Activated CD4-positive, alpha-beta T cell treated with anti-CD3 and anti-CD28 coated beads, Interleukin-2, amount 10 ng/mL, durations not matched to agents 24 days and 14 days (primary cell): ENCODE measurements around the gene PSMD12. TPM values are rescaled to one million over a fixed set of nuclear protein-coding genes. Genes with fewer than 3 reads are reported as not detected.
"Not testable (repeated sequence)": the region's sequence is repeated elsewhere in the genome, so short reads cannot be mapped to it uniquely, and the experiment has no call there.

Experiments
- DNase-seq: peaks from one replicate; pipeline ENCODE4 v3.0.0; 2022
- H3K27ac Mint-ChIP-seq: one replicate; pipeline ENCODE4 v1.8.0; 2022; ENCODE audit warnings: mild to moderate bottlenecking, mixed read lengths
- H3K27me3 Mint-ChIP-seq: one replicate; pipeline ENCODE4 v1.8.0; 2022; ENCODE audit warnings: mixed read lengths
- H3K36me3 Mint-ChIP-seq: one replicate; pipeline ENCODE4 v1.8.0; 2022; ENCODE audit warnings: low read depth, mild to moderate bottlenecking, mixed read lengths
- H3K4me1 Mint-ChIP-seq: one replicate; pipeline ENCODE4 v1.8.0; 2021; ENCODE audit warnings: mixed read lengths
- H3K4me3 Mint-ChIP-seq: one replicate; pipeline ENCODE4 v1.8.0; 2022; ENCODE audit warnings: mild to moderate bottlenecking, moderate library complexity, mixed read lengths
- H3K9me3 Mint-ChIP-seq: one replicate; pipeline ENCODE4 v1.8.0; 2021; ENCODE audit warnings: mixed read lengths
- intact Hi-C: fragments of 100-400 bp; cut with micrococcal nuclease; formaldehyde crosslinking; loops from one replicate; pipeline ENCODE4 v1.15.1; 2023
- total RNA-seq: library from RNA; stranded (reverse); gene quantifications from 2 replicates; pipeline ENCODE4 v1.2.3, GENCODE V29; 2022

Gene PSMD12
- total RNA-seq, 1 donor from 2014 or later, result 92.3 TPM

GRCh38 chr17:67362173-67362572, 4.2 kb downstream of the PSMD12 start:
- peak; percentile 61 for DNase-seq
- H3K4me3 Mint-ChIP-seq, result peak overlapping the region; percentile 39
- no peaks in the 10 kb centered on the region for H3K9me3 Mint-ChIP-seq
- H3K4me1 Mint-ChIP-seq, result peaks cover 59% of the 10 kb centered on the region
- H3K27me3 Mint-ChIP-seq, result no peaks in the 10 kb centered on the region
- H3K27ac Mint-ChIP-seq, result peak overlapping the region; percentile 59
- intact Hi-C loops, result no loop called here
- H3K36me3 Mint-ChIP-seq, result peaks cover 46% of the 10 kb centered on the region

GRCh38 chr17:67360880-67361279, 5.5 kb downstream of the PSMD12 start:
- no peak for DNase-seq
- Mint-ChIP-seq H3K9me3 (no peaks in the 10 kb centered on the region), H3K27me3 (no peaks in the 10 kb centered on the region), H3K4me1 (peaks cover 52% of the 10 kb centered on the region), H3K27ac (peak overlapping the region; percentile 56), H3K36me3 (peaks cover 47% of the 10 kb centered on the region), H3K4me3 (peak overlapping the region; percentile 1)
- intact Hi-C loops, result no loop called here

- H3K27me3 Mint-ChIP-seq, result no peaks in the 10 kb centered on the region
- H3K4me3 Mint-ChIP-seq, result peak overlapping the region; percentile 48
- intact Hi-C loops, result no loop called here
- H3K27ac Mint-ChIP-seq, result peak overlapping the region; percentile 56
- peak; percentile 85 for DNase-seq
- peaks cover 48% of the 10 kb centered on the region for H3K36me3 Mint-ChIP-seq
- H3K4me1 Mint-ChIP-seq, result peaks cover 47% of the 10 kb centered on the region
- H3K9me3 Mint-ChIP-seq, result no peaks in the 10 kb centered on the region
Measured at GRCh38 chr17:67359960-67360791, 6.2 kb downstream of the PSMD12 start.

- Mint-ChIP-seq H3K9me3 (no peaks in the 10 kb centered on the region), H3K36me3 (peaks cover 51% of the 10 kb centered on the region), H3K27me3 (no peaks in the 10 kb centered on the region), H3K4me1 (peaks cover 38% of the 10 kb centered on the region), H3K27ac (peak overlapping the region; percentile 85), H3K4me3 (peak overlapping the region; percentile 67)
- intact Hi-C loops, result loop anchor here (1.0 kb wide), 1 partner anchor 8 kb away; the partner anchor contains the start of gene PSMD12
- DNase-seq, result no peak
Measured at GRCh38 chr17:67358612-67359011, 7.8 kb downstream of the PSMD12 start.

- peaks cover 11% of the 10 kb centered on the region for H3K4me1 Mint-ChIP-seq
- no peaks in the 10 kb centered on the region for H3K9me3 Mint-ChIP-seq
- H3K36me3 Mint-ChIP-seq, result peaks cover 55% of the 10 kb centered on the region
- no peak for DNase-seq
- no peaks in the 10 kb centered on the region for H3K27me3 Mint-ChIP-seq
- H3K4me3 Mint-ChIP-seq, result no peak overlapping the region
- H3K27ac Mint-ChIP-seq, result no peak overlapping the region
- intact Hi-C loops, result no loop called here
Measured at GRCh38 chr17:67353929-67354574, 12.3 kb downstream of the PSMD12 start.

GRCh38 chr17:67353161-67353560, 13.2 kb downstream of the PSMD12 start:
- no peaks in the 10 kb centered on the region for H3K9me3 Mint-ChIP-seq
- intact Hi-C loops, result no loop called here
- no peak overlapping the region for H3K27ac Mint-ChIP-seq
- H3K4me3 Mint-ChIP-seq, result no peak overlapping the region
- peaks cover 58% of the 10 kb centered on the region for H3K36me3 Mint-ChIP-seq
- DNase-seq, result no peak
- no peaks in the 10 kb centered on the region for H3K27me3 Mint-ChIP-seq
- H3K4me1 Mint-ChIP-seq, result peaks cover 4% of the 10 kb centered on the region

GRCh38 chr17:67349420-67349819, 17.0 kb downstream of the PSMD12 start:
- Mint-ChIP-seq H3K4me1 (peaks cover 2% of the 10 kb centered on the region), H3K27ac (no peak overlapping the region), H3K27me3 (no peaks in the 10 kb centered on the region), H3K36me3 (peaks cover 63% of the 10 kb centered on the region), H3K4me3 (no peak overlapping the region), H3K9me3 (no peaks in the 10 kb centered on the region)
- intact Hi-C loops, result no loop called here
- DNase-seq, result no peak

GRCh38 chr17:67347826-67348225, 18.6 kb downstream of the PSMD12 start:
- Mint-ChIP-seq H3K27ac (no peak overlapping the region), H3K4me3 (no peak overlapping the region), H3K9me3 (no peaks in the 10 kb centered on the region), H3K36me3 (peaks cover 64% of the 10 kb centered on the region), H3K4me1 (peaks cover 2% of the 10 kb centered on the region), H3K27me3 (no peaks in the 10 kb centered on the region)
- intact Hi-C loops, result no loop called here
- no peak for DNase-seq

GRCh38 chr17:67343237-67343636, 23.1 kb downstream of the PSMD12 start:
- Mint-ChIP-seq H3K36me3 (peaks cover 63% of the 10 kb centered on the region), H3K4me1 (peaks cover 2% of the 10 kb centered on the region), H3K27me3 (no peaks in the 10 kb centered on the region), H3K4me3 (no peak overlapping the region), H3K27ac (no peak overlapping the region), H3K9me3 (no peaks in the 10 kb centered on the region)
- intact Hi-C loops, result no loop called here
- DNase-seq, result no peak

- H3K9me3 Mint-ChIP-seq, DNase-seq, H3K4me1 Mint-ChIP-seq, H3K27me3 Mint-ChIP-seq, intact Hi-C loops, H3K27ac Mint-ChIP-seq, H3K4me3 Mint-ChIP-seq: not testable (repeated sequence)
- H3K36me3 Mint-ChIP-seq, result peaks cover 38% of the 10 kb centered on the region
Measured at GRCh38 chr17:67338353-67338752, 28.0 kb downstream of the PSMD12 start.

- H3K27me3 Mint-ChIP-seq, result no peaks in the 10 kb centered on the region
- intact Hi-C loops, result no loop called here
- DNase-seq, result no peak
- no peak overlapping the region for H3K27ac Mint-ChIP-seq
- no peaks in the 10 kb centered on the region for H3K4me1 Mint-ChIP-seq
- peaks cover 29% of the 10 kb centered on the region for H3K36me3 Mint-ChIP-seq
- no peaks in the 10 kb centered on the region for H3K9me3 Mint-ChIP-seq
- H3K4me3 Mint-ChIP-seq, result no peak overlapping the region
Measured at GRCh38 chr17:67336859-67337258, 29.5 kb downstream of the PSMD12 start.

- intact Hi-C loops, result no loop called here
- Mint-ChIP-seq H3K4me3 (no peak overlapping the region), H3K36me3 (peaks cover 15% of the 10 kb centered on the region), H3K4me1 (no peaks in the 10 kb centered on the region), H3K9me3 (no peaks in the 10 kb centered on the region), H3K27ac (no peak overlapping the region), H3K27me3 (no peaks in the 10 kb centered on the region)
- DNase-seq, result no peak
Measured at GRCh38 chr17:67335245-67335835, 31.0 kb downstream of the PSMD12 start.

GRCh38 chr17:67332162-67332508, 34.2 kb downstream of the PSMD12 start:
- DNase-seq, intact Hi-C loops, H3K36me3 Mint-ChIP-seq, H3K4me1 Mint-ChIP-seq, H3K27ac Mint-ChIP-seq, H3K4me3 Mint-ChIP-seq, H3K9me3 Mint-ChIP-seq, H3K27me3 Mint-ChIP-seq: not testable (repeated sequence)
